ENCODE data around the gene CENPT. TPM values are rescaled to one million over a fixed set of nuclear protein-coding genes. Genes with fewer than 3 reads are reported as not detected.

The CENPT gene
- total and polyA plus RNA-seq, 2 of the 8 experiments (the other 6 are each of a cell fraction or from before 2014, with no cell fraction given), result 42.4 to 53.4 TPM

DNA sequence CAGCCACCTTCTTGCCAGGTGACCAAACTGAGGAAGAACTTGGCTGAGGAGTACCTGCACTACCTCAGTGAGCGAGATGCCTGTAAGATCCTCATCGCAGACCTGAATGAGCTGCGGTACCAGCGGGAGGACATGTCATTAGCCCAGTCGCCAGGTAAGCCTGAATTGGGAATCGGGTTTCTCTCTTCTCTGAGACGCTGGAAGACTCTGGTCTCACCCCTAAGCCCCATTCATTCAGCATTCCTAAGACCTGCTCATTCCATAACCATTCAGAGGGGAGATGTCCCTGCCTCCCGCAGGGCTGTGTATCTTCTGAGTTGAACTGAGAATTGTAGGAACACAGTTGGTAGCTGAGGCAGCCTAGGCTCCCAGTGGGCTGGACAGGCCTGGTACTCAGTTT lies 22.4 kb downstream of the CENPT start:
- FAIRE-seq (no peak), DNase-seq (ENCODE audit: low read depth in 1 of 2, low spot score in 2 of 2) (no peak)
- H4K20me1 ChIP-seq (replicated peaks in 1 of 2; ENCODE audit: control insufficient read depth in 1 of 2, insufficient read depth in 2 of 2, low read length in 2 of 2), result peaks cover 3 to 4% of the 10 kb centered on the region in 2 experiments
- H3K56ac ChIP-seq (replicated peaks; ENCODE audit: insufficient read length, low read depth, low read length), result no peak overlapping the region
- no peak overlapping the region for H3K18ac ChIP-seq (ENCODE audit: extremely low read depth, low read length)
- H3K27me3 ChIP-seq (replicated peaks in 1 of 4; ENCODE audit: control insufficient read depth in 3 of 4, extremely low read depth in 1 of 4, insufficient read depth in 3 of 4, low read length in 3 of 4), result no peaks in the 10 kb centered on the region; a peak in 1 of 7 replicates
- no peak overlapping the region for H3K4me2 ChIP-seq (ENCODE audit: insufficient read depth in 1 of 2, low read depth in 2 of 2, low read length in 2 of 2)
- no peak overlapping the region for H4K91ac ChIP-seq (replicated peaks; ENCODE audit: insufficient read length, low read length)
- peaks cover 0 to 2% (median 0%) of the 10 kb centered on the region in 4 experiments; a peak in 3 of 7 replicates for H3K4me1 ChIP-seq (replicated peaks in 1 of 4; ENCODE audit: control insufficient read depth in 3 of 4, insufficient read depth in 4 of 4, low read length in 3 of 4)
- ChIA-PET POLR2A (ENCODE audit: partially characterized antibody) (interaction anchor here (1.7 to 3.2 kb wide), 2 partner anchors 9 to 15 kb away, joined by 7 to 15 read pairs; no protein-coding TSS in a partner anchor), CTCF (ENCODE audit: partially characterized antibody) (interaction anchor here (1.4 to 11.6 kb wide), 4 partner anchors 11 to 38 kb away, joined by 4 to 100 read pairs (median 6); partner anchors contain the start of gene NUTF2)
- no peaks in the 10 kb centered on the region for H3K79me2 ChIP-seq (ENCODE audit: control insufficient read depth in 1 of 2, insufficient read depth in 2 of 2, low read length in 2 of 2)
- H3K9me3 ChIP-seq (ENCODE audit: insufficient read depth in 2 of 2, low read depth in 1 of 2, low read length in 1 of 2), result no peaks in the 10 kb centered on the region
- no peak overlapping the region for H3K27ac ChIP-seq (ENCODE audit: low read depth, low read length)
- 0 out of 2 replicates have a peak overlapping the region, but pooled peaks have one; percentile 39 for H2AK5ac ChIP-seq (ENCODE audit: low read depth, low read length)
- no peak overlapping the region; a peak in 1 of 8 replicates for H3K4me3 ChIP-seq (ENCODE audit: extremely low read depth in 1 of 4, insufficient read depth in 2 of 4, low read depth in 3 of 4, low read length in 4 of 4)
- H4K5ac ChIP-seq (ENCODE audit: insufficient read length, low read depth, low read length), result no peak overlapping the region
- H2AFZ ChIP-seq (ENCODE audit: low read length), result no peak overlapping the region
- H4K8ac ChIP-seq (ENCODE audit: extremely low read depth, insufficient read depth, low read length), result peak overlapping the region; percentile 36; the same call in 1 of the 2 replicates
- H3K36me3 ChIP-seq (ENCODE audit: control insufficient read depth in 2 of 4, insufficient read depth in 4 of 4, low read length in 3 of 4), result peaks cover 5 to 25% (median 8%) of the 10 kb centered on the region in 4 experiments; a peak in 7 of 8 replicates
- H3K9ac ChIP-seq (replicated peaks in 1 of 4; ENCODE audit: extremely low read depth in 1 of 4, low read depth in 3 of 4, low read length in 3 of 4), result no peak overlapping the region
- 71% methylated on average over 8 of the region's 8 CpGs; no CpG with 5 or more reads in 1 of the 2 experiments for WGBS, 2 experiments (ENCODE audit: extremely low coverage in 1 of 2, insufficient coverage in 1 of 2, insufficient read length in 1 of 2, insufficient replicate concordance in 2 of 2, low coverage in 1 of 2, low lambda C conversion rate in 2 of 2, missing lambda C conversion rate in 1 of 2)
- no peaks in the 10 kb centered on the region; the same call in 1 of the 2 replicates for H3K79me1 ChIP-seq (ENCODE audit: low read depth, low read length)
- no peak overlapping the region for H2BK12ac ChIP-seq (ENCODE audit: low read depth, low read length)
- no peak overlapping the region for H2BK15ac ChIP-seq (ENCODE audit: low read length)
- H2BK20ac ChIP-seq (ENCODE audit: low read length), result no peak overlapping the region
- H3K23me2 ChIP-seq (ENCODE audit: low read depth, low read length), result no peaks in the 10 kb centered on the region
- H2BK120ac ChIP-seq (replicated peaks; ENCODE audit: low read depth, low read length), result no peak overlapping the region
- H3K14ac ChIP-seq (ENCODE audit: insufficient read length), result no peak overlapping the region
- no peak overlapping the region; the same call in 1 of the 2 replicates for H2BK5ac ChIP-seq (ENCODE audit: low read depth, low read length)
- no peak overlapping the region for H3K23ac ChIP-seq (ENCODE audit: insufficient read length)
- H3K4ac ChIP-seq (replicated peaks; ENCODE audit: insufficient read length, low read depth, low read length), result no peak overlapping the region
- TF ChIP-seq BCL11A (IDR thresholded peaks at IDR 0.05; ENCODE audit: low read depth in 2 of 2, low read length in 2 of 2), result no peak
- TF ChIP-seq CREB1 (IDR thresholded peaks at IDR 0.05), result no peak
- TF ChIP-seq SRF (IDR thresholded peaks at IDR 0.05; ENCODE audit: low read depth, low read length), result no peak
- no peak for TF ChIP-seq FOSL1 (IDR thresholded peaks at IDR 0.05; ENCODE audit: insufficient read depth, low read depth, low read length)
- TF ChIP-seq RXRA (IDR thresholded peaks at IDR 0.05; ENCODE audit: insufficient read depth, low read depth, low read length), result no peak
- no peak for TF ChIP-seq YY1 (IDR thresholded peaks at IDR 0.05; ENCODE audit: low read depth, low read length)
- TF ChIP-seq TBP (IDR thresholded peaks at IDR 0.05; ENCODE audit: low read depth, low read length), result no peak
- TF ChIP-seq KDM4A (IDR thresholded peaks at IDR 0.05; ENCODE audit: low read depth, low read length, severe bottlenecking), result no peak
- no peak for TF ChIP-seq TAF1 (IDR thresholded peaks at IDR 0.05; ENCODE audit: low read depth, low read length)
- TF ChIP-seq SIN3A (conservative IDR thresholded peaks at IDR 0.05 in 1 of 2, IDR thresholded peaks at IDR 0.05 in 1 of 2; ENCODE audit: low read depth in 1 of 2, low read length in 2 of 2), result no peak
- no peak for TF ChIP-seq SP2 (IDR thresholded peaks at IDR 0.05; ENCODE audit: low read length)
- TF ChIP-seq HDAC2 (IDR thresholded peaks at IDR 0.05; ENCODE audit: borderline replicate concordance in 1 of 2, low read depth in 2 of 2, low read length in 2 of 2), result no peak
- no peak for TF ChIP-seq GABPA (IDR thresholded peaks at IDR 0.05; ENCODE audit: borderline replicate concordance, insufficient read depth, low read length)
- TF ChIP-seq PHF8 (conservative IDR thresholded peaks at IDR 0.05; ENCODE audit: low read depth, low read length), result no peak
